ENCODE results near the gene RALB. TPM values are rescaled to one million over a fixed set of nuclear protein-coding genes. Genes with fewer than 3 reads are reported as not detected.
"Not testable (repeated sequence)": the region's sequence is repeated elsewhere in the genome, so short reads cannot be mapped to it uniquely, and the experiment has no call there.

RALB gene
- total RNA-seq, 1 donor from 2014 or later, result 21.7 TPM

GRCh38 chr2:120231974-120232635 is 20.5 kb upstream of the RALB start:
- intact Hi-C loops (cut with DNase I), result no loop called here
- Histone ChIP-seq H3K27ac (peak overlapping the region in 1 of 2 donors; percentile 32), H3K27me3 (no peaks in the 10 kb centered on the region), H3K36me3 (no peaks in the 10 kb centered on the region), H3K4me1 (peaks cover 0 to 4% of the 10 kb centered on the region in 2 donors), H3K9me3 (no peaks in the 10 kb centered on the region), H3K4me3 (peak overlapping the region; percentile 56 to 68)
- peak in 1 of 2 donors; percentile 66 for DNase-seq (ENCODE audit: low spot score in 2 of 2)
- no peak for TF ChIP-seq CTCF (IDR thresholded peaks at IDR 0.05)

- no peaks in the 10 kb centered on the region for H3K36me3 ChIP-seq
- TF ChIP-seq CTCF (IDR thresholded peaks at IDR 0.05), result no peak
- H3K4me3 ChIP-seq, result no peak overlapping the region
- H3K27me3 ChIP-seq, result no peaks in the 10 kb centered on the region
- H3K9me3 ChIP-seq, result no peaks in the 10 kb centered on the region
- no peak for DNase-seq (ENCODE audit: low spot score in 2 of 2)
- H3K4me1 ChIP-seq, result peaks cover 0 to 4% of the 10 kb centered on the region in 2 donors
- no peak overlapping the region for H3K27ac ChIP-seq
- intact Hi-C loops (cut with DNase I), result no loop called here
These were observed 19.4 kb upstream of the RALB start for GRCh38 chr2:120233292-120233691.

- DNase-seq (ENCODE audit: low spot score in 2 of 2); H3K4me3 ChIP-seq; intact Hi-C loops (cut with DNase I); H3K36me3 ChIP-seq; H3K27me3 ChIP-seq; H3K27ac ChIP-seq; H3K9me3 ChIP-seq: not testable (repeated sequence)
- peaks cover 0 to 14% of the 10 kb centered on the region in 2 donors for H3K4me1 ChIP-seq
These were observed 17.5 kb upstream of the RALB start for GRCh38 chr2:120235158-120235557.

GRCh38 chr2:120235681-120236080 is 17.0 kb upstream of the RALB start:
- intact Hi-C loops (cut with DNase I), result no loop called here
- H3K27ac ChIP-seq, result no peak overlapping the region
- H3K4me1 ChIP-seq, result peaks cover 0 to 14% of the 10 kb centered on the region in 2 donors
- no peak overlapping the region for H3K4me3 ChIP-seq
- no peaks in the 10 kb centered on the region for H3K36me3 ChIP-seq
- H3K9me3 ChIP-seq, result no peaks in the 10 kb centered on the region
- no peak for TF ChIP-seq CTCF (IDR thresholded peaks at IDR 0.05)
- H3K27me3 ChIP-seq, result no peaks in the 10 kb centered on the region
- no peak for DNase-seq (ENCODE audit: low spot score in 2 of 2)

- DNase-seq (ENCODE audit: low spot score in 2 of 2), result peak in 1 of 2 donors; percentile 59
- H3K4me3 ChIP-seq, result no peak overlapping the region
- intact Hi-C loops (cut with DNase I), result no loop called here
- TF ChIP-seq CTCF (IDR thresholded peaks at IDR 0.05), result no peak
- H3K4me1 ChIP-seq, result peaks cover 0 to 14% of the 10 kb centered on the region in 2 donors
- no peaks in the 10 kb centered on the region for H3K36me3 ChIP-seq
- H3K27ac ChIP-seq, result no peak overlapping the region
- H3K9me3 ChIP-seq, result no peaks in the 10 kb centered on the region
- H3K27me3 ChIP-seq, result no peaks in the 10 kb centered on the region
These were observed 16.3 kb upstream of the RALB start for GRCh38 chr2:120236316-120236715.

- TF ChIP-seq CTCF (IDR thresholded peaks at IDR 0.05), result no peak
- intact Hi-C loops (cut with DNase I), result no loop called here
- Histone ChIP-seq H3K9me3 (no peaks in the 10 kb centered on the region), H3K4me3 (no peak overlapping the region), H3K4me1 (peaks cover 0 to 13% of the 10 kb centered on the region in 2 donors), H3K27ac (no peak overlapping the region), H3K36me3 (no peaks in the 10 kb centered on the region), H3K27me3 (no peaks in the 10 kb centered on the region)
- DNase-seq (ENCODE audit: low spot score in 2 of 2), result peak in 1 of 2 donors; percentile 25
These were observed 15.9 kb upstream of the RALB start for GRCh38 chr2:120236791-120237190.
